ENCODE results near the gene MGST3.

DNA sequence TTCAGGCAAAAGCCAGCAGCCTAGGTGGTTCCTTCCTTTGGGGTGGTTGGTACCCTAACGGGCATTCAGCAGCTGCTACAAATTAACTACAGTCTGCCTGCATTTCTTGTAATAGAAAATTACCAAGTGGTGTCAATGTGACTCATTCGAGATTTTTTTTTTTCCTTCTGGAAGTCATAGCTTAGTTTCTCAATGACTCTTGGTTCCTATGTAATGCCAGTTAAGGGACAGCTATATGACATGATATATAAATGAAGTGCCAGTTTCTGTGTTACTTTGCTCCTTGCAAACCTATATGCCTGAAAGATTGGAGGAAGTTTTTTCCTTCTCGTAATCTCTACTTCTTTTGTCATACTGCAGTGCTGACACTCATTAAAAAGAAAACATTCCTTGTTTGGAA is 2.6 kb downstream of the MGST3 start:
- TF ChIP-seq, protein P1, sequence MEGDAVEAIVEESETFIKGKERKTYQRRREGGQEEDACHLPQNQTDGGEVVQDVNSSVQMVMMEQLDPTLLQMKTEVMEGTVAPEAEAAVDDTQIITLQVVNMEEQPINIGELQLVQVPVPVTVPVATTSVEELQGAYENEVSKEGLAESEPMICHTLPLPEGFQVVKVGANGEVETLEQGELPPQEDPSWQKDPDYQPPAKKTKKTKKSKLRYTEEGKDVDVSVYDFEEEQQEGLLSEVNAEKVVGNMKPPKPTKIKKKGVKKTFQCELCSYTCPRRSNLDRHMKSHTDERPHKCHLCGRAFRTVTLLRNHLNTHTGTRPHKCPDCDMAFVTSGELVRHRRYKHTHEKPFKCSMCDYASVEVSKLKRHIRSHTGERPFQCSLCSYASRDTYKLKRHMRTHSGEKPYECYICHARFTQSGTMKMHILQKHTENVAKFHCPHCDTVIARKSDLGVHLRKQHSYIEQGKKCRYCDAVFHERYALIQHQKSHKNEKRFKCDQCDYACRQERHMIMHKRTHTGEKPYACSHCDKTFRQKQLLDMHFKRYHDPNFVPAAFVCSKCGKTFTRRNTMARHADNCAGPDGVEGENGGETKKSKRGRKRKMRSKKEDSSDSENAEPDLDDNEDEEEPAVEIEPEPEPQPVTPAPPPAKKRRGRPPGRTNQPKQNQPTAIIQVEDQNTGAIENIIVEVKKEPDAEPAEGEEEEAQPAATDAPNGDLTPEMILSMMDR (IDR thresholded peaks at IDR 0.05) = no peak
- no peak for TF ChIP-seq POLR2A (IDR thresholded peaks at IDR 0.05)
- TF ChIP-seq EP300 (IDR thresholded peaks at IDR 0.05) = no peak
- no peak for TF ChIP-seq POLR2AphosphoS5 (IDR thresholded peaks at IDR 0.05)

All from suprapubic skin (tissue), 4 donors.